OCI-LY7 (cell line): ENCODE data around the gene RAB35. TPM values are rescaled to one million over a fixed set of nuclear protein-coding genes. Genes with fewer than 3 reads are reported as not detected.

Source experiments
- BruUV-seq: library from RNA; stranded (reverse); fragments of 400-500 nt; replicated peaks from 2 replicates; lab custom pipeline; 2021; lab: Mats Ljungman, UMichigan
- CTCF ChIA-PET: fragments of 300-600 bp; sonication (Branson Sonifier 250); formaldehyde crosslinking; loops from one replicate; lab custom pipeline; 2022; ENCODE audit warnings: antibody characterized with exemption; ENCODE audit not compliant: unreplicated experiment; lab: Charles Lee
- POLR2A ChIA-PET: fragments of 300-600 bp; sonication (Branson Sonifier 250); formaldehyde crosslinking; loops from one replicate; lab custom pipeline; 2022; ENCODE audit warnings: antibody characterized with exemption; lab: Charles Lee
- DNase-seq: peaks from one replicate; pipeline ENCODE4 v3.0.0-alpha.2; 2015; ENCODE audit warnings: low spot score
- H2AFZ ChIP-seq: fragments of 200-600 bp; sonication (generic), shearing (Covaris generic); 2 replicates; pipeline ENCODE4 v1.6.1; 2014; ENCODE audit warnings: mild to moderate bottlenecking, antibody characterized with exemption, low read length, moderate library complexity
- H3K27ac ChIP-seq: fragments of 200-600 bp; sonication (generic); 2 replicates; pipeline ENCODE4 v1.5.1; 2014; ENCODE audit warnings: mixed run types, low read depth, mild to moderate bottlenecking, moderate library complexity, low read length, inconsistent platforms; ENCODE audit not compliant: poor library complexity, severe bottlenecking
- H3K36me3 ChIP-seq: fragments of 200-600 bp; sonication (generic); 2 replicates; pipeline ENCODE4 v1.6.1; 2014; ENCODE audit warnings: mild to moderate bottlenecking, antibody characterized with exemption, low read length, moderate library complexity, mixed read lengths; ENCODE audit not compliant: insufficient read depth
- H3K4me1 ChIP-seq: fragments of 200-600 bp; sonication (generic); 2 replicates; pipeline ENCODE4 v1.5.1; 2014; ENCODE audit warnings: mild to moderate bottlenecking, low read length; ENCODE audit not compliant: insufficient read depth, poor library complexity, severe bottlenecking
- H3K4me2 ChIP-seq: fragments of 200-600 bp; sonication (generic); 2 replicates; pipeline ENCODE4 v1.6.1; 2014; ENCODE audit warnings: mild to moderate bottlenecking, low read length
- H3K4me3 ChIP-seq: fragments of 200-600 bp; sonication (generic); 2 replicates; pipeline ENCODE4 v1.5.1; 2014; ENCODE audit warnings: mild to moderate bottlenecking, low read depth, low read length; ENCODE audit not compliant: poor library complexity, severe bottlenecking
- H3K79me2 ChIP-seq: fragments of 200-600 bp; sonication (generic); 2 replicates; pipeline ENCODE4 v1.6.1; 2016; ENCODE audit warnings: low read depth, mild to moderate bottlenecking, low read length, moderate library complexity, mixed read lengths; ENCODE audit not compliant: insufficient read depth
- H3K9me2 ChIP-seq: fragments of 200-600 bp; sonication (generic); 2 replicates; pipeline ENCODE4 v1.6.1; 2016; ENCODE audit warnings: mild to moderate bottlenecking, low read length, mixed read lengths; ENCODE audit not compliant: insufficient read depth
- H3K9me3 ChIP-seq: fragments of 200-600 bp; sonication (generic); 2 replicates; pipeline ENCODE4 v1.6.1; 2014; ENCODE audit warnings: mild to moderate bottlenecking, mixed run types, low read length, mixed read lengths
- H4K20me1 ChIP-seq: fragments of 200-600 bp; sonication (generic); 2 replicates; pipeline ENCODE4 v1.6.1; 2014; ENCODE audit warnings: mild to moderate bottlenecking, antibody characterized with exemption, low read length, moderate library complexity, mixed read lengths; ENCODE audit not compliant: insufficient read depth
- EZH2phosphoT487 ChIP-seq: fragments of 200-600 bp; sonication (generic); IDR thresholded peaks from 2 replicates; pipeline ENCODE4 v1.6.1; 2018; ENCODE audit warnings: low read depth, borderline replicate concordance, mild to moderate bottlenecking, mixed run types, antibody characterized with exemption, low read length, moderate library complexity, mixed read lengths
- intact Hi-C: fragments of 100-400 bp; cut with micrococcal nuclease; formaldehyde crosslinking; loops from one replicate; pipeline ENCODE4 v1.10.0; 2022; ENCODE audit not compliant: unreplicated experiment
- total RNA-seq, 2 experiments: library from RNA; depleted of rRNA in 1 of 2; stranded (reverse); fragments of >200 nt in 1 of 2; shearing (Covaris generic) in 1 of 2; gene quantifications; 2 replicates each; pipeline ENCODE4 v1.2.3, GENCODE V29; 2014 to 2022
- TF ChIP-seq, protein P1 (sequence below): fragments of 200-600 bp; sonication (generic); conservative IDR thresholded peaks from 2 replicates; pipeline ENCODE4 v1.5.1; 2014; ENCODE audit warnings: mild to moderate bottlenecking, antibody characterized with exemption, low read length, moderate library complexity, mixed read lengths

RAB35 gene
- total RNA-seq, 2 experiments from 2014 or later: 42.2 to 85.9 TPM

DNA sequence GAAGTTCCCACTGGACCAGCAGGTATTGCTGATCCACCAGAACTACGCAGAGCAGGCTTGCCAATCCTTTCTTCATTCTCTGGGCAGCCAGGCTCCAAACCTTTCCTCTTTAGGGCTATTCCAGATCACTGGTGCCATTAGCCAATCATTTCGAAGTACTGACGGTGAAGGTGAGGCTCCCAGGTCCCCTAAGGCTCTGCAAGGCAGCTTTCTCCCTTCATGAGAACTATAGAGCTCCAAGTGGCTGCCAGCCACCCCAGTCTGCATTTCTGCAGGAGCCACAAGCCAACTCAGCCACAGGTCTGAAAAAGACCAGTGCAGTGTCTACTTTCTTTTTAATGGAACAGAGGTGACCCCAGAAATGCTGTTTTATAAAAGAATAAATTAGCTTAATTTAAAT lies 48.7 kb downstream of the RAB35 start:
- CTCF ChIA-PET: no interaction called here
- no peak overlapping the region for H3K4me2 ChIP-seq

DNA sequence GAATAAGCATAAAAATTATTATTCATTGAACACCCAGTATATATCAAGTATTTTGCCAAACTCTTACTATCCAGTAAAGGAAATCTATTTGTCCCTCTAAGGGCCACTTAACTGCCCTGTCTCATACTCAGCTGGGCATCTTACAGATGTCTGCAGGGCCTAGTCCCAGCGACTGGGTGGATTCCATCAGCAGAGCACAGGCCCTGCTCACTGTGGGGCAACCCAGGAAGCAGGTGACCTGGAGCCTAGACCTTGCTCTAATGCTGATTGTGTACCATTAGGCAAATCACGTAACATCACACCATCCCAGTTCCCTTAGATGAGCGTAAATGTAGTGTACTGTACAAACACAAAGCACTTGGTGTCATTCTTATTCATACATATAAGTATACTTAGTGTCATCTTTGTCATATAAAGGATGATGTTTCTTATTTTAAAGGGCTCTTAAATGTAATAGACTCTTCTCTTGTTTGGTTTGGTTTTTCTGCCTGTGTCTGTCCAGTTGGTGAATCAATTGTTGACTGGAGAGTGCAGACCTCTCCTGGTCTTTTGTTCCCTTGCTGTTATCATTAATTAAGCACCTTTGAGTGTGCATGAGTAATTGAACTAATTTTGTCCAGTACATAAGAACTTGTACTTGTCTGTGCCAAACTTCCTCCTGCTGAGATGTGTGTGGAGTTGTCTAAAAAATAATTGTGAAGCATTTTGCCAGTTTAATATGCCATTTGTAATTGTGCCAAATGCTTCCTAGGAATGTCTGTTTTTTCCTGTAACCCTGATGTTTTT lies 49.3 kb downstream of the RAB35 start:
- TF ChIP-seq, protein P1, sequence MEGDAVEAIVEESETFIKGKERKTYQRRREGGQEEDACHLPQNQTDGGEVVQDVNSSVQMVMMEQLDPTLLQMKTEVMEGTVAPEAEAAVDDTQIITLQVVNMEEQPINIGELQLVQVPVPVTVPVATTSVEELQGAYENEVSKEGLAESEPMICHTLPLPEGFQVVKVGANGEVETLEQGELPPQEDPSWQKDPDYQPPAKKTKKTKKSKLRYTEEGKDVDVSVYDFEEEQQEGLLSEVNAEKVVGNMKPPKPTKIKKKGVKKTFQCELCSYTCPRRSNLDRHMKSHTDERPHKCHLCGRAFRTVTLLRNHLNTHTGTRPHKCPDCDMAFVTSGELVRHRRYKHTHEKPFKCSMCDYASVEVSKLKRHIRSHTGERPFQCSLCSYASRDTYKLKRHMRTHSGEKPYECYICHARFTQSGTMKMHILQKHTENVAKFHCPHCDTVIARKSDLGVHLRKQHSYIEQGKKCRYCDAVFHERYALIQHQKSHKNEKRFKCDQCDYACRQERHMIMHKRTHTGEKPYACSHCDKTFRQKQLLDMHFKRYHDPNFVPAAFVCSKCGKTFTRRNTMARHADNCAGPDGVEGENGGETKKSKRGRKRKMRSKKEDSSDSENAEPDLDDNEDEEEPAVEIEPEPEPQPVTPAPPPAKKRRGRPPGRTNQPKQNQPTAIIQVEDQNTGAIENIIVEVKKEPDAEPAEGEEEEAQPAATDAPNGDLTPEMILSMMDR: no peak
- no peak for TF ChIP-seq EZH2phosphoT487
- H3K36me3 ChIP-seq: peaks cover 6% of the 10 kb centered on the region; the same call in 1 of the 2 replicates
- no peak overlapping the region for H3K27ac ChIP-seq
- H4K20me1 ChIP-seq: no peaks in the 10 kb centered on the region
- intact Hi-C loops: no loop called here
- no peak overlapping the region for H2AFZ ChIP-seq
- H3K9me2 ChIP-seq: no peaks in the 10 kb centered on the region
- ChIA-PET POLR2A (interaction anchor here (0.8 kb wide), 1 partner anchor 12 kb away, joined by 3 read pairs; no protein-coding TSS in a partner anchor), CTCF (no interaction called here)
- no peak overlapping the region for H3K4me3 ChIP-seq
- H3K4me2 ChIP-seq: no peak overlapping the region
- no TSS peak for BruUV-seq
- H3K9me3 ChIP-seq: no peaks in the 10 kb centered on the region
- H3K79me2 ChIP-seq: no peaks in the 10 kb centered on the region
- DNase-seq: no peak
- H3K4me1 ChIP-seq: no peaks in the 10 kb centered on the region

More for the DNA sequence above, 48.7 kb downstream of the RAB35 start:
- no peak overlapping the region for H2AFZ ChIP-seq
- TF ChIP-seq EZH2phosphoT487: no peak
- TF ChIP-seq, protein P1: no peak
- peaks cover 10% of the 10 kb centered on the region for H3K36me3 ChIP-seq
- no TSS peak for BruUV-seq
- DNase-seq: no peak
- no peaks in the 10 kb centered on the region for H3K79me2 ChIP-seq
- H3K9me3 ChIP-seq: no peaks in the 10 kb centered on the region
- H3K4me3 ChIP-seq: no peak overlapping the region
- POLR2A ChIA-PET: interaction anchor here (0.8 kb wide), 1 partner anchor 42 kb away, joined by 3 read pairs; no protein-coding TSS in a partner anchor
- no peaks in the 10 kb centered on the region for H3K9me2 ChIP-seq
- H3K27ac ChIP-seq: no peak overlapping the region
- H4K20me1 ChIP-seq: no peaks in the 10 kb centered on the region
- no peaks in the 10 kb centered on the region for H3K4me1 ChIP-seq
- intact Hi-C loops: no loop called here

DNA sequence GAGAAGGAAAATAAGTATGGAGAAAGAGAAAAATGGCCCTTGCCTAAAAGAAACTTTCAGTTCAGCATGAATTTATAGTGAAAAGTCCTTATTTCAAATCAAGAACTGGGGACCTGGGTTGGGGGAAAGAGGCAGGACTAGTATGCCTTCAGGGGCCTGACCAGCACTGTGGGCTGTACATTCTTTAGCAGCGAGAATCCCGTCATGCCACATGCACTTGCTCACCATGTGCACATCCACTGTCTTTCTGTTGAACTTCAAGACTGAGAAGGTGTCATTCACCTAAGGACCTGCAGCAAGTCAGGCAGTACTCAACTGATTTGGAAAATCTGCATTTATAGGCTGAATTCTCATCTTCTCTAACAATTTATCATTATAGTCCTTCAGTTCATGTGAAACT lies 50.2 kb downstream of the RAB35 start:
- Histone ChIP-seq H4K20me1 (no peaks in the 10 kb centered on the region), H3K36me3 (peaks cover 3% of the 10 kb centered on the region; the same call in 1 of the 2 replicates), H2AFZ (no peak overlapping the region), H3K9me2 (no peaks in the 10 kb centered on the region), H3K79me2 (no peaks in the 10 kb centered on the region), H3K9me3 (no peaks in the 10 kb centered on the region), H3K4me2 (no peak overlapping the region), H3K4me3 (no peak overlapping the region), H3K4me1 (no peaks in the 10 kb centered on the region), H3K27ac (no peak overlapping the region)
- intact Hi-C loops: no loop called here
- TF ChIP-seq EZH2phosphoT487: no peak
- TF ChIP-seq, protein P1: no peak
- ChIA-PET POLR2A (interaction anchor here (0.5 to 0.8 kb wide), 2 partner anchors 13 to 101 kb away, joined by 3 to 4 read pairs; no protein-coding TSS in a partner anchor), CTCF (no interaction called here)
- BruUV-seq: no TSS peak
- DNase-seq: no peak
